Left lung (tissue), 10 donors: ENCODE measurements around the gene MAN1A1. TPM values are rescaled to one million over a fixed set of nuclear protein-coding genes. Genes with fewer than 3 reads are reported as not detected.
A peak's percentile ranks its signal among the peaks of the same experiment; 100 is the strongest.

Experiments used
- ATAC-seq: fragments of 200-7000 bp; cut with Tn5 transposase; one replicate; pipeline ENCODE4 v1.9.1; 2020; ENCODE audit warnings: moderate library complexity
- DNase-seq, 4 donors: peaks; one replicate each; pipeline ENCODE4 v3.0.0-alpha.2; 2013 to 2020
- H3K27ac ChIP-seq, 2 donors: fragments of 200-600 bp; sonication (generic) in 1 of 2; one replicate each; pipeline versions ENCODE4 v1.5.0 to v1.8.0; 2020 to 2021
- H3K27me3 ChIP-seq, 2 donors: fragments of 200-600 bp; sonication (generic) in 1 of 2; one replicate each; pipeline versions ENCODE4 v1.5.0 to v1.8.0; 2020 to 2021
- H3K36me3 ChIP-seq, 2 donors: fragments of 200-600 bp; sonication (generic) in 1 of 2; one replicate each; pipeline versions ENCODE4 v1.5.0 to v1.8.0; 2020 to 2021
- H3K4me1 ChIP-seq, 2 donors: fragments of 200-600 bp; one replicate each; pipeline ENCODE4 v1.8.0; 2021
- H3K4me3 ChIP-seq, 2 donors: fragments of 200-600 bp; sonication (generic) in 1 of 2; one replicate each; pipeline versions ENCODE4 v1.5.0 to v1.8.0; 2020 to 2021; ENCODE audit warnings: mild to moderate bottlenecking in 1 of 2
- H3K9me3 ChIP-seq, 2 donors: fragments of 200-600 bp; sonication (generic) in 1 of 2; one replicate each; pipeline versions ENCODE4 v1.5.0 to v1.8.0; 2020 to 2021
- intact Hi-C, 2 donors: fragments of 100-400 bp; cut with DNase I; formaldehyde crosslinking; loops; one replicate each; pipeline versions ENCODE4 v1.11.2 to v1.14.2; 2022
- polyA plus RNA-seq, 6 donors: library from polyadenylated mRNA; unstranded; fragments of 120-200 nt; gene quantifications; one replicate each; pipeline ENCODE4 v1.2.1, GENCODE V29; 2013; ENCODE audit not compliant: insufficient read length in 6 of 6
- total RNA-seq, 2 donors: library from RNA; stranded (reverse); fragmentation: NEBNext Ultra II Directional; extraction: Animal tissue kit (Norgen Biotek cat#: 25700); gene quantifications; one replicate each; pipeline ENCODE4 v1.2.1, GENCODE V29; 2021
- TF ChIP-seq, protein P1 (sequence below), 2 donors: fragments of 200-600 bp; sonication (generic) in 1 of 2; IDR thresholded peaks; one replicate each; pipeline versions ENCODE4 v1.5.0 to v1.8.0; 2021; ENCODE audit warnings: antibody characterized with exemption in 2 of 2
- donor health status: DM: no; HTN: yes; CAD: no.
- donor health status: DM: no; HTN: no; CAD: no.

Gene MAN1A1
- total and polyA plus RNA-seq, 8 donors, result 49.6 to 76.6 (median 58.1) TPM

DNA sequence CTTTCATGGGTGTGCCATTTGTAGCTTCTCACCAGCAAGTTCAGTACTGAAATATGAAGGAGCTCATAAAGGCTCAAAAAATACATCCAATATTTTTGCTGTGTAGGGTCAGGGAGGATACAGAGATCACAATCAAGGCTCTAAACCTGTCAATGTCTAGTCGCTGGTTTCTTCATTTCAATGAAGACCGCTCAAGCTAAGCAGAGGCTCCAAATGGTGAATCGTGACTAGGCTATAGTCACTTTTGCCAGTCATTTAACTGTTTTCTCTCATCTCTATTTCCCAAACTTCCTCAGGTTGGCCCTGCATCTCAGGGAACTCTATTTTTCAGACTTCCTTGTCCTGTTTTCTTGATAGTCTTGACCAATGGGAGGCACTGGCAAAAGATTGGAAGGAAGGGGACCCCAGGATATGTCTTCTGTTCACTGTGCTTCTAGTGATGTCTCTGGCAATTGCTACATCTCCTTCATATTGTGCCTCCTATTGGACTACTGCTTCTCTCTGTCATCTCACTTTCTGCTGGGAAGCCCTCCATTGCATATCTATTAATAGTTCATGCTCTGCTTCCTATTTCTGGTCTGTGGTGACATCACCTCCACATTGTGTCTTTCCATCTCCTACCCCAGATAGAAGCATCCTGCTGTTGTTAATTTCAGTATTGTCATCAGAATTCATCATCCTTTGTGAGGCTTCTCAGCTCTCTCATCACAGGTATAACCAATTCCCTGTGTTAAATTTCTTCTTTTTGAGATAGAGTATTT is 183.4 kb downstream of the MAN1A1 start:
- TF ChIP-seq, protein P1, sequence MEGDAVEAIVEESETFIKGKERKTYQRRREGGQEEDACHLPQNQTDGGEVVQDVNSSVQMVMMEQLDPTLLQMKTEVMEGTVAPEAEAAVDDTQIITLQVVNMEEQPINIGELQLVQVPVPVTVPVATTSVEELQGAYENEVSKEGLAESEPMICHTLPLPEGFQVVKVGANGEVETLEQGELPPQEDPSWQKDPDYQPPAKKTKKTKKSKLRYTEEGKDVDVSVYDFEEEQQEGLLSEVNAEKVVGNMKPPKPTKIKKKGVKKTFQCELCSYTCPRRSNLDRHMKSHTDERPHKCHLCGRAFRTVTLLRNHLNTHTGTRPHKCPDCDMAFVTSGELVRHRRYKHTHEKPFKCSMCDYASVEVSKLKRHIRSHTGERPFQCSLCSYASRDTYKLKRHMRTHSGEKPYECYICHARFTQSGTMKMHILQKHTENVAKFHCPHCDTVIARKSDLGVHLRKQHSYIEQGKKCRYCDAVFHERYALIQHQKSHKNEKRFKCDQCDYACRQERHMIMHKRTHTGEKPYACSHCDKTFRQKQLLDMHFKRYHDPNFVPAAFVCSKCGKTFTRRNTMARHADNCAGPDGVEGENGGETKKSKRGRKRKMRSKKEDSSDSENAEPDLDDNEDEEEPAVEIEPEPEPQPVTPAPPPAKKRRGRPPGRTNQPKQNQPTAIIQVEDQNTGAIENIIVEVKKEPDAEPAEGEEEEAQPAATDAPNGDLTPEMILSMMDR (IDR thresholded peaks at IDR 0.05), result no peak
- no peak overlapping the region for H3K4me3 ChIP-seq
- intact Hi-C loops, result no loop called here
- peaks cover 0 to 13% of the 10 kb centered on the region in 2 donors for H3K4me1 ChIP-seq
- no peaks in the 10 kb centered on the region for H3K9me3 ChIP-seq
- H3K36me3 ChIP-seq, result no peaks in the 10 kb centered on the region
- H3K27me3 ChIP-seq, result no peaks in the 10 kb centered on the region
- no peak overlapping the region for H3K27ac ChIP-seq
- no peak for DNase-seq
- no peak for ATAC-seq

DNA sequence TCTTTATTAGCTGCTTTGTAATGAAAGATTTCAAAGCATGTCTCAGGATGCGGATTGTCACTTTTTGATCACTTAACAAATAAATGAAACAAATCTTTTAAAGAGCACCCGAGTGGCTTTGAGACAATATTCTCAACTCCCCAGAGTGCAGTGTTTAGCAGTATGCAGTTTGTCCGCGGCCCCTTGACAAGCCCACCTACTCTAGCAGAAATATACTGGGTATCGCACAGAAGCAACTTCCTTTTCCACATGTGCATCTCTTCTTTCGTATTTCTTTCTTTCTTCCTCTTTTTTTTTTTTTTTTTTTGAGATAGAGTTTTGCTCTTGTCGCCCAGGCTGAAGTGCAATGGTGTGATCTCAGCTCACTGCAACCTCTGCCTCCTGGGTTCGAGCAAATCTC is 186.6 kb downstream of the MAN1A1 start:
- Histone ChIP-seq H3K36me3 (no peaks in the 10 kb centered on the region), H3K4me3 (no peak overlapping the region), H3K4me1 (peaks cover 0 to 14% of the 10 kb centered on the region in 2 donors), H3K27ac (no peak overlapping the region), H3K9me3 (no peaks in the 10 kb centered on the region), H3K27me3 (no peaks in the 10 kb centered on the region)
- intact Hi-C loops, result no loop called here
- ATAC-seq, result no peak
- DNase-seq, result no peak
- TF ChIP-seq, protein P1 (IDR thresholded peaks at IDR 0.05), result no peak

DNA sequence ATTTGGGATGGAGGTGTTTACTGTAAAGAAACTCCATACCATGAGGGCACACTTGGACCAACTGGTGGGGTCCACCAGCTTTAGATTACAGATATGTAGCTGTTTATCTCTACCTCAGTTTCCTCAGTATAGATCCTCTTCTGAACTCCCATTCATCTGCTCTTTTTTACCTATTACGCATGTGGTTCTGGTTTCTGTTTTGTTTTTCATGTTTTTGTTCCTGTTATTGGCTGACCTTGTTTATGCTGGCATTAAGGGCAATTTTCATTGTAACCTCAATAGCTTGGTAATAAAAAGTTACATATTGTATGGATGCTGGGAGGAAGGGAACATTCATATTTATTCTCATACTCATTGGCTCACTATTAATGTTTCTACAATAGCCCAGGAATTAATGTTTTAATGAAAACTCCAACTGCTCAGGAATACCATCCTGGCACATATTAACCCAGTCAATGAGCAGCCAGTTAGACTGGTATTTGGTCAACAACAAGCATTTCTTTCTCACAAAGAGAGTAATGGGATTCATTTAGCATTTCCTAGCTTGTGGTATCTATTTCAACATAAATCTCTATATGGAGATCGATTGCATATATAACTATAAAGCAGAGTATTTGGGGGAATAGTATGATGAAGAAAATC is 187.3 kb downstream of the MAN1A1 start:
- no peaks in the 10 kb centered on the region for H3K27me3 ChIP-seq
- no peak overlapping the region for H3K4me3 ChIP-seq
- intact Hi-C loops, result no loop called here
- H3K4me1 ChIP-seq, result peaks cover 0 to 14% of the 10 kb centered on the region in 2 donors
- TF ChIP-seq, protein P1 (IDR thresholded peaks at IDR 0.05), result no peak
- ATAC-seq (no peak), DNase-seq (peak in 1 of 4 donors; percentile 40)
- H3K36me3 ChIP-seq, result no peaks in the 10 kb centered on the region
- no peaks in the 10 kb centered on the region for H3K9me3 ChIP-seq
- H3K27ac ChIP-seq, result no peak overlapping the region

DNA sequence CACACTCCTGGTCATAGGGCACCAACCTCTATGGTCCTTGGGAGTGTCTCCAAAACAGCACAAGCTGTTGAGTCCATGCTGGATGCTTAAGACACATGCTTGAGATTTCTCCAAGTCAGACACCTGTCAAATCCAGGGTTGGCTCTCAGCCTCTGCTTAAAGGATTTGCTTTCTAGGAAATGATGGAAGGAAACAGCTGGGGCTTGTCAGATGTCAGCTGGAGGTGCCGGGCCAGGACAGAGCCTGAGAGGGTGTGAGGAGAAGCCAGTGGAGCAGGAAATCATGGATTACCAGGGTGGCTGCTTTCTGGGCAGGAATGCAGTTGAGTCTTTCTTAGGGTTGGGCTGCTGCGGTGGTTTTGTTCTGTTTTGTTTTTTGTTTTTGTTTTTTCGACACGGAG is 188.1 kb downstream of the MAN1A1 start:
- intact Hi-C loops, result no loop called here
- peaks cover 0 to 14% of the 10 kb centered on the region in 2 donors for H3K4me1 ChIP-seq
- ATAC-seq, result no peak
- TF ChIP-seq, protein P1 (IDR thresholded peaks at IDR 0.05), result no peak
- no peaks in the 10 kb centered on the region for H3K9me3 ChIP-seq
- DNase-seq, result peak in 1 of 4 donors; percentile 51
- no peaks in the 10 kb centered on the region for H3K27me3 ChIP-seq
- H3K27ac ChIP-seq, result no peak overlapping the region
- no peak overlapping the region for H3K4me3 ChIP-seq
- no peaks in the 10 kb centered on the region for H3K36me3 ChIP-seq

DNA sequence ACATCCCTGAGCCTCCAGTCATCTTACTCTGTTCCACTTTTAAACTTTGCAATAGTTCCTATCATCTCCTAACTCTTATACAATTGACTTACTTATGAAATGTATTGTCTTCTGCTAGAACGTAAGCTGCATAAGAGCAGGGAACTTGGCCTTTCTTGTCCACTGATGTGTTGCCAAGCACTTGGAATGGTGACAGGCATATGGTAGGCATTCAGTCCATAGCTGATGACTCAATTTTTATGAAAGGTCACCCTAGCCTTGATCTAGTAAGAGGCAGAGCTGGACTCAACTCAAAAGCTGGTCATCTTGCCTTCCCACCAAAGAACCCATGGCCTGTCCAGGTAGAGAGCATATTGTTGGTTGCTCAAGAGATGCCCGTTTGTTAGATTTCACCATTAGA is 188.7 kb downstream of the MAN1A1 start:
- DNase-seq (no peak), ATAC-seq (no peak)
- intact Hi-C loops, result no loop called here
- TF ChIP-seq, protein P1 (IDR thresholded peaks at IDR 0.05), result no peak
- Histone ChIP-seq H3K9me3 (no peaks in the 10 kb centered on the region), H3K27ac (no peak overlapping the region), H3K4me1 (peaks cover 0 to 14% of the 10 kb centered on the region in 2 donors), H3K27me3 (no peaks in the 10 kb centered on the region), H3K36me3 (no peaks in the 10 kb centered on the region), H3K4me3 (no peak overlapping the region)
